Activated CD8-positive, alpha-beta memory T cell treated with anti-CD3 and anti-CD28 coated beads for 1 hour (primary cell): Measurements from ENCODE around the gene ZNF814.
"Not testable (repeated sequence)": the region's sequence is repeated elsewhere in the genome, so short reads cannot be mapped to it uniquely, and the experiment has no call there.

Experiments
- DNase-seq, 2 donors: peaks; one replicate each; pipeline ENCODE4 v3.0.0-alpha.2; 2020; ENCODE audit warnings: low read depth in 1 of 2; ENCODE audit errors: extremely low read depth in 1 of 2

The ZNF814 gene

GRCh38 chr19:57888560-57889231 lies at the start of gene ZNF814:
ZNF814 (minus strand) TSS chr19:57889037; CDS start chr19:57888802, 235 bp downstream.
- DNase-seq: peak; percentile 50 to 62

- DNase-seq: no peak
Measured at GRCh38 chr19:57935731-57936130, 46.9 kb upstream of the ZNF814 start.

- DNase-seq: peak in 1 of 2 donors; percentile 3
Measured at GRCh38 chr19:57934820-57935665, 46.2 kb upstream of the ZNF814 start, which contains the start of gene ZNF418. ZNF418 (minus strand) TSS chr19:57935402; CDS start chr19:57933822, 1,580 bp downstream.

- no peak for DNase-seq
Measured at GRCh38 chr19:57927587-57927986, 38.8 kb upstream of the ZNF814 start.

GRCh38 chr19:57916168-57916995 lies 27.5 kb upstream of the ZNF814 start, which contains the start of gene ZNF417:
ZNF417 (minus strand) TSS chr19:57916592; CDS start chr19:57916411, 181 bp downstream.
- peak; percentile 65 to 70 for DNase-seq

- no peak for DNase-seq
Measured at GRCh38 chr19:57914531-57914930, 25.7 kb upstream of the ZNF814 start.

GRCh38 chr19:57907394-57907793 lies 18.6 kb upstream of the ZNF814 start:
- DNase-seq: no peak

- no peak for DNase-seq
Measured at GRCh38 chr19:57905258-57905657, 16.4 kb upstream of the ZNF814 start.

GRCh38 chr19:57903618-57904184 lies 14.9 kb upstream of the ZNF814 start:
- no peak for DNase-seq

- DNase-seq: no peak
Measured at GRCh38 chr19:57900311-57900710, 11.5 kb upstream of the ZNF814 start.

GRCh38 chr19:57890706-57891105 lies 1.9 kb upstream of the ZNF814 start:
- not testable (repeated sequence) for DNase-seq

- DNase-seq: no peak
Measured at GRCh38 chr19:57888107-57888559, 704 bp downstream of the ZNF814 start.

GRCh38 chr19:57887195-57887941 lies 1.5 kb downstream of the ZNF814 start:
- DNase-seq: no peak

GRCh38 chr19:57886046-57886445 lies 2.8 kb downstream of the ZNF814 start:
- no peak for DNase-seq

GRCh38 chr19:57873883-57874799 lies 14.7 kb downstream of the ZNF814 start:
- DNase-seq: not testable (repeated sequence)

- no peak for DNase-seq
Measured at GRCh38 chr19:57872450-57872849, 16.4 kb downstream of the ZNF814 start.

GRCh38 chr19:57870225-57870624 lies 18.6 kb downstream of the ZNF814 start:
- DNase-seq: no peak

GRCh38 chr19:57869655-57870054 lies 19.2 kb downstream of the ZNF814 start:
- DNase-seq: not testable (repeated sequence)
